ENCODE data around the gene NID2. TPM values are rescaled to one million over a fixed set of nuclear protein-coding genes. Genes with fewer than 3 reads are reported as not detected.

Gene NID2
- total RNA-seq, 3 donors from 2014 or later = 21.7 to 32.5 (median 28.8) TPM

GRCh38 chr14:52060080-52060479 lies 8.8 kb downstream of the NID2 start:
- ATAC-seq = no peak
- TF ChIP-seq CTCF (IDR thresholded peaks at IDR 0.05) = no peak
- DNase-seq = no peak

GRCh38 chr14:52059649-52060048 lies 9.2 kb downstream of the NID2 start:
- H3K36me3 ChIP-seq (ENCODE audit: low read depth) = no peaks in the 10 kb centered on the region
- no peaks in the 10 kb centered on the region for H3K9me3 ChIP-seq
- intact Hi-C loops (cut with DNase I, micrococcal nuclease) = loop anchor here in 1 of 2 donors (10.0 kb wide), 1 partner anchor 65 kb away; no protein-coding TSS in a partner anchor
- DNase-seq (no peak), ATAC-seq (no peak)
- no peak overlapping the region for H3K4me3 ChIP-seq
- no peak for TF ChIP-seq CTCF (IDR thresholded peaks at IDR 0.05)
- peaks cover 5% of the 10 kb centered on the region for H3K4me1 ChIP-seq (ENCODE audit: low read depth)

More at GRCh38 chr14:52060080-52060479, 8.8 kb downstream of the NID2 start:
- intact Hi-C loops (cut with DNase I, micrococcal nuclease) = loop anchor here in 1 of 2 donors (10.0 kb wide), 1 partner anchor 65 kb away; no protein-coding TSS in a partner anchor
- H3K9me3 ChIP-seq = no peaks in the 10 kb centered on the region
- H3K4me1 ChIP-seq (ENCODE audit: low read depth) = peaks cover 5% of the 10 kb centered on the region
- no peak overlapping the region for H3K4me3 ChIP-seq
- no peaks in the 10 kb centered on the region for H3K36me3 ChIP-seq (ENCODE audit: low read depth)

- ATAC-seq (no peak), DNase-seq (no peak)
- no peaks in the 10 kb centered on the region for H3K36me3 ChIP-seq (ENCODE audit: low read depth)
- intact Hi-C loops (cut with DNase I, micrococcal nuclease) = no loop called here
- H3K4me3 ChIP-seq = no peak overlapping the region
- no peak for TF ChIP-seq CTCF (IDR thresholded peaks at IDR 0.05)
- H3K4me1 ChIP-seq (ENCODE audit: low read depth) = peaks cover 5% of the 10 kb centered on the region
- H3K9me3 ChIP-seq = no peaks in the 10 kb centered on the region
Observed at GRCh38 chr14:52058341-52058740, 10.5 kb downstream of the NID2 start.

GRCh38 chr14:52055167-52055566 lies 13.7 kb downstream of the NID2 start:
- ATAC-seq = no peak
- no peak overlapping the region for H3K4me3 ChIP-seq

GRCh38 chr14:52054678-52055077 lies 14.2 kb downstream of the NID2 start:
- ATAC-seq (no peak), DNase-seq (no peak)
- intact Hi-C loops (cut with DNase I, micrococcal nuclease) = no loop called here
- no peaks in the 10 kb centered on the region for H3K9me3 ChIP-seq
- no peaks in the 10 kb centered on the region for H3K36me3 ChIP-seq (ENCODE audit: low read depth)
- H3K4me1 ChIP-seq (ENCODE audit: low read depth) = peaks cover 9% of the 10 kb centered on the region
- no peak for TF ChIP-seq CTCF (IDR thresholded peaks at IDR 0.05)
- no peak overlapping the region for H3K4me3 ChIP-seq

More at GRCh38 chr14:52055167-52055566, 13.7 kb downstream of the NID2 start:
- Histone ChIP-seq H3K36me3 (ENCODE audit: low read depth) (no peaks in the 10 kb centered on the region), H3K4me1 (ENCODE audit: low read depth) (peaks cover 4% of the 10 kb centered on the region), H3K9me3 (no peaks in the 10 kb centered on the region)
- intact Hi-C loops (cut with DNase I, micrococcal nuclease) = no loop called here
- TF ChIP-seq CTCF (IDR thresholded peaks at IDR 0.05) = no peak
- no peak for DNase-seq

GRCh38 chr14:52053044-52053443 lies 15.8 kb downstream of the NID2 start:
- H3K4me3 ChIP-seq = no peak overlapping the region
- intact Hi-C loops (cut with DNase I, micrococcal nuclease) = no loop called here
- no peak for DNase-seq
- no peak for TF ChIP-seq CTCF (IDR thresholded peaks at IDR 0.05)
- no peaks in the 10 kb centered on the region for H3K36me3 ChIP-seq (ENCODE audit: low read depth)
- peaks cover 10% of the 10 kb centered on the region for H3K4me1 ChIP-seq (ENCODE audit: low read depth)
- no peak for ATAC-seq
- H3K9me3 ChIP-seq = no peaks in the 10 kb centered on the region

All from mucosa of descending colon (tissue), 3 donors.